ENCODE measurements around the gene TBCCD1. TPM values are rescaled to one million over a fixed set of nuclear protein-coding genes. Genes with fewer than 3 reads are reported as not detected.

The TBCCD1 gene
- total RNA-seq, 1 experiment from 2014 or later, result 11.1 TPM

- POLR2A ChIA-PET, result no interaction called here
- no peak for DNase-seq (ENCODE audit: unreplicated experiment)
- no peak overlapping the region for H3K27ac Mint-ChIP-seq (ENCODE audit: low read depth, unreplicated experiment)
- CTCF ChIA-PET, result no interaction called here
- BruUV-seq (replicated peaks), result no TSS peak
- no peaks in the 10 kb centered on the region for H3K4me1 Mint-ChIP-seq (ENCODE audit: insufficient read depth, unreplicated experiment)
- no peaks in the 10 kb centered on the region for H3K36me3 Mint-ChIP-seq (ENCODE audit: insufficient read depth, unreplicated experiment)
- intact Hi-C loops (cut with micrococcal nuclease), result no loop called here
- no peak overlapping the region for H3K4me3 Mint-ChIP-seq (ENCODE audit: unreplicated experiment)
- peaks cover 12% of the 10 kb centered on the region for H3K27me3 Mint-ChIP-seq (ENCODE audit: insufficient read depth, unreplicated experiment)
- H3K9me3 Mint-ChIP-seq (ENCODE audit: unreplicated experiment), result no peaks in the 10 kb centered on the region
- TF ChIP-seq CTCF (IDR thresholded peaks at IDR 0.05; ENCODE audit: unreplicated experiment), result no peak
These were observed 36.7 kb downstream of the TBCCD1 start for GRCh38 chr3:186530415-186530814.

- Mint-ChIP-seq H3K4me3 (ENCODE audit: unreplicated experiment) (no peak overlapping the region), H3K9me3 (ENCODE audit: unreplicated experiment) (no peaks in the 10 kb centered on the region), H3K27me3 (ENCODE audit: insufficient read depth, unreplicated experiment) (peaks cover 18% of the 10 kb centered on the region), H3K4me1 (ENCODE audit: insufficient read depth, unreplicated experiment) (no peaks in the 10 kb centered on the region), H3K36me3 (ENCODE audit: insufficient read depth, unreplicated experiment) (no peaks in the 10 kb centered on the region), H3K27ac (ENCODE audit: low read depth, unreplicated experiment) (no peak overlapping the region)
- peak; percentile 6 for TF ChIP-seq CTCF (IDR thresholded peaks at IDR 0.05; ENCODE audit: unreplicated experiment)
- intact Hi-C loops (cut with micrococcal nuclease), result no loop called here
- no TSS peak for BruUV-seq (replicated peaks)
- ChIA-PET CTCF (interaction anchor here (0.5 to 2.8 kb wide), 6 partner anchors 10 to 586 kb away, joined by 3 to 27 read pairs (median 4); no protein-coding TSS in a partner anchor), POLR2A (interaction anchor here (0.7 kb wide), 1 partner anchor 149 kb away, joined by 3 read pairs; no protein-coding TSS in a partner anchor)
- DNase-seq (ENCODE audit: unreplicated experiment), result no peak
These were observed 37.7 kb downstream of the TBCCD1 start for GRCh38 chr3:186529201-186529999.

- no peaks in the 10 kb centered on the region for H3K36me3 Mint-ChIP-seq (ENCODE audit: insufficient read depth, unreplicated experiment)
- peaks cover 18% of the 10 kb centered on the region for H3K27me3 Mint-ChIP-seq (ENCODE audit: insufficient read depth, unreplicated experiment)
- CTCF ChIA-PET, result interaction anchor here (0.8 to 1.0 kb wide), 3 partner anchors 9 to 266 kb away, joined by 3 to 5 read pairs (median 4); no protein-coding TSS in a partner anchor
- DNase-seq (ENCODE audit: unreplicated experiment), result no peak
- intact Hi-C loops (cut with micrococcal nuclease), result no loop called here
- peaks cover under 1% of the 10 kb centered on the region for H3K4me1 Mint-ChIP-seq (ENCODE audit: insufficient read depth, unreplicated experiment)
- POLR2A ChIA-PET, result no interaction called here
- no peak overlapping the region for H3K4me3 Mint-ChIP-seq (ENCODE audit: unreplicated experiment)
- no peak for TF ChIP-seq CTCF (IDR thresholded peaks at IDR 0.05; ENCODE audit: unreplicated experiment)
- no TSS peak for BruUV-seq (replicated peaks)
- no peaks in the 10 kb centered on the region for H3K9me3 Mint-ChIP-seq (ENCODE audit: unreplicated experiment)
- H3K27ac Mint-ChIP-seq (ENCODE audit: low read depth, unreplicated experiment), result no peak overlapping the region
These were observed 40.9 kb downstream of the TBCCD1 start for GRCh38 chr3:186526256-186526606.

- H3K4me1 Mint-ChIP-seq (ENCODE audit: insufficient read depth, unreplicated experiment), result peaks cover 6% of the 10 kb centered on the region
- intact Hi-C loops (cut with micrococcal nuclease), result no loop called here
- BruUV-seq (replicated peaks), result no TSS peak
- ChIA-PET CTCF (interaction anchor here (0.7 to 1.0 kb wide), 3 partner anchors 10 to 27 kb away, joined by 4 to 8 read pairs (median 5); no protein-coding TSS in a partner anchor), POLR2A (interaction anchor here (0.7 kb wide), 1 partner anchor 161 kb away, joined by 3 read pairs; no protein-coding TSS in a partner anchor)
- no peak overlapping the region for H3K27ac Mint-ChIP-seq (ENCODE audit: low read depth, unreplicated experiment)
- H3K9me3 Mint-ChIP-seq (ENCODE audit: unreplicated experiment), result no peaks in the 10 kb centered on the region
- no peak for DNase-seq (ENCODE audit: unreplicated experiment)
- H3K36me3 Mint-ChIP-seq (ENCODE audit: insufficient read depth, unreplicated experiment), result no peaks in the 10 kb centered on the region
- no peak overlapping the region for H3K4me3 Mint-ChIP-seq (ENCODE audit: unreplicated experiment)
- H3K27me3 Mint-ChIP-seq (ENCODE audit: insufficient read depth, unreplicated experiment), result peaks cover 18% of the 10 kb centered on the region
- no peak for TF ChIP-seq CTCF (IDR thresholded peaks at IDR 0.05; ENCODE audit: unreplicated experiment)
These were observed 41.5 kb downstream of the TBCCD1 start for GRCh38 chr3:186525369-186526255.

All from MCF 10A (cell line).